HEK293 (cell line): Measurements from ENCODE around the gene DRD1.

Experiments
- CTCF ChIA-PET: fragments of 350-600 bp; formaldehyde crosslinking; extraction: SDS; loops from one replicate; lab custom pipeline; 2021; ENCODE audit warnings: antibody characterized with exemption; lab: Yijun Ruan, JAX
- POLR2A ChIA-PET: fragments of 300-600 bp; formaldehyde crosslinking; extraction: SDS; loops from one replicate; lab custom pipeline; 2020; ENCODE audit warnings: antibody characterized with exemption, inconsistent platforms; lab: Yijun Ruan, JAX
- H3K27ac ChIP-seq: fragments of 200-500 bp; sonication (Bioruptor generic); 2 replicates; pipeline ENCODE4 v1.5.1; 2014; ENCODE audit warnings: low read depth, low read length, control low read depth, inconsistent platforms; ENCODE audit errors: extremely low read depth
- H3K36me3 ChIP-seq, 2 experiments: fragments of 200-500 bp in 1 of 2; sonication (Bioruptor generic) in 1 of 2; 1 replicate in 1 of 2; 2 replicates in 1 of 2; pipeline ENCODE4 v1.5.1; 2014 to 2017; ENCODE audit warnings: inconsistent platforms in 2 of 2, low read length in 2 of 2; ENCODE audit not compliant: control insufficient read depth in 2 of 2, insufficient read depth in 1 of 2
- H3K4me1 ChIP-seq: fragments of 200-500 bp; sonication (Bioruptor generic); 2 replicates; pipeline ENCODE4 v1.5.1; 2014; ENCODE audit warnings: mild to moderate bottlenecking, low read length, inconsistent platforms; ENCODE audit not compliant: control insufficient read depth, insufficient read depth
- H3K4me3 ChIP-seq: 2 replicates; pipeline ENCODE4 v1.5.1; 2011; ENCODE audit warnings: low read depth, mild to moderate bottlenecking, control low read depth, low read length, moderate library complexity
- H3K9me3 ChIP-seq: fragments of 200-500 bp; sonication (Bioruptor generic); 2 replicates; pipeline ENCODE4 v1.5.1; 2014; ENCODE audit warnings: low read depth, low read length, inconsistent platforms; ENCODE audit not compliant: control insufficient read depth, insufficient read depth
- CTCF ChIP-seq: fragments of 450-650 bp; formaldehyde crosslinking; IDR thresholded peaks from 2 replicates; pipeline ENCODE4 v1.5.1; 2016; ENCODE audit warnings: missing biosample characterization, missing genetic modification characterization
- KLF10 ChIP-seq: fragments of 450-650 bp; IDR thresholded peaks from 2 replicates; pipeline ENCODE4 v1.5.1; 2018; ENCODE audit warnings: missing biosample characterization, mild to moderate bottlenecking, missing genetic modification characterization
- KLF16 ChIP-seq: fragments of 450-650 bp; formaldehyde crosslinking; IDR thresholded peaks from 2 replicates; pipeline ENCODE4 v1.5.1; 2017; ENCODE audit warnings: missing biosample characterization, missing genetic modification characterization
- TSHZ1 ChIP-seq: fragments of 450-650 bp; formaldehyde crosslinking; IDR thresholded peaks from 2 replicates; pipeline ENCODE4 v1.5.1; 2016; ENCODE audit warnings: missing biosample characterization, missing genetic modification characterization, borderline replicate concordance
- YY2 ChIP-seq: fragments of 450-650 bp; formaldehyde crosslinking; IDR thresholded peaks from 2 replicates; pipeline ENCODE4 v1.5.1; 2016; ENCODE audit warnings: missing biosample characterization, missing genetic modification characterization
- ZBTB48 ChIP-seq: fragments of 450-650 bp; formaldehyde crosslinking; IDR thresholded peaks from 2 replicates; pipeline ENCODE4 v1.5.1; 2016; ENCODE audit warnings: missing biosample characterization, missing genetic modification characterization
- ZBTB7A ChIP-seq: fragments of 450-650 bp; formaldehyde crosslinking; IDR thresholded peaks from 2 replicates; pipeline ENCODE4 v1.5.1; 2016; ENCODE audit warnings: low read depth, missing biosample characterization, missing genetic modification characterization
- ZFP41 ChIP-seq: fragments of 450-650 bp; formaldehyde crosslinking; IDR thresholded peaks from 2 replicates; pipeline ENCODE4 v1.5.1; 2016; ENCODE audit warnings: missing biosample characterization, missing genetic modification characterization, borderline replicate concordance
- ZFP69B ChIP-seq: fragments of 450-650 bp; formaldehyde crosslinking; IDR thresholded peaks from 2 replicates; pipeline ENCODE4 v1.5.1; 2016; ENCODE audit warnings: missing biosample characterization, missing genetic modification characterization
- ZNF140 ChIP-seq: fragments of 450-650 bp; formaldehyde crosslinking; IDR thresholded peaks from 2 replicates; pipeline ENCODE4 v1.5.1; 2016; ENCODE audit warnings: missing biosample characterization, missing genetic modification characterization
- ZNF2 ChIP-seq: fragments of 450-650 bp; formaldehyde crosslinking; IDR thresholded peaks from 2 replicates; pipeline ENCODE4 v1.5.1; 2016; ENCODE audit warnings: missing biosample characterization, missing genetic modification characterization
- ZNF292 ChIP-seq: fragments of 450-650 bp; formaldehyde crosslinking; IDR thresholded peaks from 2 replicates; pipeline ENCODE4 v1.5.1; 2016; ENCODE audit warnings: low read depth, missing biosample characterization, missing genetic modification characterization, borderline replicate concordance
- ZNF302 ChIP-seq: fragments of 450-650 bp; formaldehyde crosslinking; IDR thresholded peaks from 2 replicates; pipeline ENCODE4 v1.5.1; 2016; ENCODE audit warnings: missing biosample characterization, missing genetic modification characterization, low read depth
- ZNF558 ChIP-seq: fragments of 450-650 bp; formaldehyde crosslinking; IDR thresholded peaks from 2 replicates; pipeline ENCODE4 v1.5.1; 2016; ENCODE audit warnings: missing biosample characterization, missing genetic modification characterization
- ZNF585B ChIP-seq: fragments of 450-650 bp; formaldehyde crosslinking; IDR thresholded peaks from 2 replicates; pipeline ENCODE4 v1.5.1; 2016; ENCODE audit warnings: missing biosample characterization, missing genetic modification characterization
- ZNF658 ChIP-seq: fragments of 450-650 bp; formaldehyde crosslinking; IDR thresholded peaks from 2 replicates; pipeline ENCODE4; 2016; ENCODE audit warnings: missing biosample characterization, missing genetic modification characterization
- ZNF830 ChIP-seq: fragments of 450-650 bp; IDR thresholded peaks from 2 replicates; pipeline ENCODE4 v1.5.0; 2018; ENCODE audit warnings: missing biosample characterization, missing genetic modification characterization, low read depth, mild to moderate bottlenecking, moderate library complexity

Gene DRD1

DNA sequence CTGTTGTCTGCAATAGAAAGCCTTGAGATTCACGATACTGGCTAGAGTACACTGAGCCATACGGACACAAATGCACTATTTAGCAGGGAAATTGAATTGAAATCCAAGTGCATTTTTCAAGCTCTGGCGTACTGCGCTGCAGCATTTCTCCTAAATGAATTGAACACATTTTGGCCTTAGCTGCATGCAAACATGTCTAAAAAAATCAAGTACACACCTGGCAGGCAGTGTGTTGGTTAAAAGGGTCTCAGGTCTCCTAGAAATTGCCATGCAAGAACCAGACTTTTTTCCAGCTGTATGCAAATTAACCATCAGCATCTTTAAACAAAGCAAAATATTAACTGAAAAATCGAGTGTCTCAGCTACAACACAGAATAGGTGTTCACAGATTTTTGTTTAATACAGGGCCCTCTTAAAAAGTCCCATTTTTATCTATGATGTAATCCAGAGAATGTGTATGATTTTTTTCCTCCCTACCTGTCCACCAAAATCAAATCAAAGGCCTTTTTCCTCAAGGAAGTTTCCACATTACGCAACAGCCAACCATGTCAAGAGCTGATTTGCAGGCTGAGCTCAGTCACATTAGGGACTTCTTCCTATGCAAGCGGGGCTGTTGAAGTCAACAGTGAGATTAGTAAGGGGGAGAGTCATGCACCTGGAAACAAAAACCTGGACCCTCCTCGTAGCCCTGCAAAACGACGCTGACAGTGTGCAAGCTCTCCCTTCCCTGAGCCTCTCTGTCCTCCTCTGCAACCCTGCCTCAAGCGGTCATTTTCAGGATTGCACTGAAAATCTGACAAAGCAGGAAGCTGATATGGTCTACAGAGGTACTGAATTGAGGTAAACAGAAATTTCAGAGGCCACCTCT, 20.3 kb upstream of the DRD1 start:
- TF ChIP-seq ZBTB48 (tag by site-specific recombination) = 0 out of 2 replicates have a peak, but pooled peaks have one; percentile 16
- TF ChIP-seq YY2 = no peak
- peak; percentile 65; the same call in 1 of the 2 replicates for TF ChIP-seq ZNF2 (tag by site-specific recombination)
- no peak for TF ChIP-seq ZNF140 (tag by site-specific recombination)
- no peak for TF ChIP-seq ZNF585B (tag by site-specific recombination)
- no peak for TF ChIP-seq ZFP41 (tag by site-specific recombination)
- peak; percentile 69 for TF ChIP-seq CTCF (tag by site-specific recombination)
- no peak for TF ChIP-seq ZNF302 (tag by site-specific recombination)
- ChIA-PET CTCF (interaction anchor here (0.5 to 4.7 kb wide), 31 partner anchors 9 to 586 kb away, joined by 3 to 36 read pairs (median 4); partner anchors contain the start of genes DRD1 and SFXN1), POLR2A (no interaction called here)
- Histone ChIP-seq H3K36me3 (no peaks in the 10 kb centered on the region), H3K27ac (no peak overlapping the region), H3K4me3 (no peak overlapping the region), H3K4me1 (no peaks in the 10 kb centered on the region), H3K9me3 (no peaks in the 10 kb centered on the region)

DNA sequence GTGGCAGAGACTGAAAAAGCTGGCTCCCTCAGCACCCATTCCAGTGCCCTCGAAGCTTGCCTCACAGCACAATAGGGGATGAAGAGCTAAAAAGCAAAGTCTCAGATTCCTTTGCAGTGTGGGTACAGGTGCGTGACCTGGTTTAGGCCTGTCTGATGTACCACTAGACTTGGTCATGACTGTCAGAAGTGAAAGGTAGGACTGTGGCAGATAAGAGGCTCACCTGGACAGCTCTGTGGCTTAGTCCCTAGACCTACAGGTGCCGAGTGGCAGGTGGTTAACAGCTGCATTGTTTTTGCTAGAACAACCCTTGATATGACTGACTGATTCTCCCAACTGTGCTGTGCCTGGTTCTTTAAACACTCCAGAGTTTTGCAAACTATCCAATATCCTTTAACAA, 19.7 kb upstream of the DRD1 start:
- no peak overlapping the region for H3K27ac ChIP-seq
- no peaks in the 10 kb centered on the region for H3K9me3 ChIP-seq
- TF ChIP-seq ZNF830 (no peak), ZBTB7A (tag by site-specific recombination) (no peak), ZNF658 (no peak), CTCF (tag by site-specific recombination) (no peak), KLF10 (tag by site-specific recombination) (no peak), TSHZ1 (tag by site-specific recombination) (no peak), ZNF558 (tag by site-specific recombination) (no peak), ZFP69B (tag by site-specific recombination) (no peak), ZNF292 (tag by site-specific recombination) (no peak), KLF16 (tag by site-specific recombination) (no peak)
- POLR2A ChIA-PET = no interaction called here
- no peaks in the 10 kb centered on the region for H3K4me1 ChIP-seq
- CTCF ChIA-PET = interaction anchor here (0.9 to 4.7 kb wide), 12 partner anchors 9 to 512 kb away, joined by 3 to 36 read pairs (median 8); partner anchors contain the start of genes DRD1 and SFXN1
- H3K4me3 ChIP-seq = no peak overlapping the region
- H3K36me3 ChIP-seq = no peaks in the 10 kb centered on the region
